SKM-1 treated with dmso at 0.1 percent for 144 hours (cell line): Measurements from ENCODE around the gene ARL16.
"Not testable (repeated sequence)": the region's sequence is repeated elsewhere in the genome, so short reads cannot be mapped to it uniquely, and the experiment has no call there.

Source experiments
- DNase-seq: peaks from one replicate; lab custom pipeline; 2025; ENCODE audit not compliant: unreplicated experiment; lab: John Stamatoyannopoulos, UW

Gene ARL16

GRCh38 chr17:81696218-81696941 lies 12.8 kb upstream of the ARL16 start:
- DNase-seq, result no peak

- DNase-seq, result no peak
These were observed 12.2 kb upstream of the ARL16 start for GRCh38 chr17:81695801-81696200.

GRCh38 chr17:81695211-81695610 lies 11.6 kb upstream of the ARL16 start:
- no peak for DNase-seq

GRCh38 chr17:81694810-81695209 lies 11.2 kb upstream of the ARL16 start:
- no peak for DNase-seq

- DNase-seq, result no peak
These were observed 10.1 kb upstream of the ARL16 start for GRCh38 chr17:81693509-81694210.

- DNase-seq, result no peak
These were observed 8.0 kb upstream of the ARL16 start for GRCh38 chr17:81691608-81692007.

- DNase-seq, result no peak
These were observed 7.6 kb upstream of the ARL16 start for GRCh38 chr17:81691196-81691595.

GRCh38 chr17:81690549-81690948 lies 7.0 kb upstream of the ARL16 start:
- DNase-seq, result no peak

GRCh38 chr17:81690066-81690465 lies 6.5 kb upstream of the ARL16 start:
- no peak for DNase-seq

- DNase-seq, result no peak
These were observed 5.0 kb upstream of the ARL16 start for GRCh38 chr17:81688616-81689015.

- no peak for DNase-seq
These were observed 4.4 kb upstream of the ARL16 start for GRCh38 chr17:81687770-81688541.

- no peak for DNase-seq
These were observed 3.0 kb upstream of the ARL16 start for GRCh38 chr17:81686614-81687013.

- no peak for DNase-seq
These were observed 1.5 kb upstream of the ARL16 start for GRCh38 chr17:81685108-81685507.

- no peak for DNase-seq
These were observed 880 bp upstream of the ARL16 start for GRCh38 chr17:81684442-81684911.

GRCh38 chr17:81683208-81683583 lies 401 bp downstream of the ARL16 start:
- no peak for DNase-seq

- no peak for DNase-seq
These were observed 911 bp downstream of the ARL16 start for GRCh38 chr17:81682565-81683207.

- no peak for DNase-seq
These were observed 1.9 kb downstream of the ARL16 start for GRCh38 chr17:81681672-81682071.

GRCh38 chr17:81680150-81680549 lies 3.4 kb downstream of the ARL16 start:
- DNase-seq, result no peak

- DNase-seq, result no peak
These were observed 6.7 kb downstream of the ARL16 start for GRCh38 chr17:81676906-81677305.

- not testable (repeated sequence) for DNase-seq
These were observed 7.9 kb downstream of the ARL16 start for GRCh38 chr17:81675515-81676221.
